Heart left ventricle (tissue), 16 donors: Measurements from ENCODE around the gene C1orf141. TPM values are rescaled to one million over a fixed set of nuclear protein-coding genes. Genes with fewer than 3 reads are reported as not detected.

Source experiments
- ATAC-seq, 4 donors: fragments of 200-7000 bp; cut with Tn5 transposase; one replicate each; pipeline ENCODE4 v1.9.1; 2020 to 2022; ENCODE audit warnings: moderate library complexity in 4 of 4, mild to moderate bottlenecking in 3 of 4, moderate number of reproducible peaks in 1 of 4
- DNase-seq, 5 donors: peaks; one replicate each; pipeline ENCODE4 v3.0.0-alpha.2; 2020
- H3K27ac ChIP-seq, 12 donors: fragments of 200-600 bp; sonication (generic) in 4 of 12; one replicate each; pipeline versions ENCODE4 v1.5.0 to v1.8.0; 2016 to 2022; ENCODE audit warnings: mild to moderate bottlenecking in 2 of 12
- H3K27me3 ChIP-seq, 9 donors: fragments of 200-600 bp; sonication (generic) in 2 of 9; one replicate each; pipeline versions ENCODE4 v1.5.1 to v1.8.0; 2016 to 2022; ENCODE audit warnings: mild to moderate bottlenecking in 3 of 9
- H3K36me3 ChIP-seq, 9 donors: fragments of 200-600 bp; sonication (generic) in 2 of 9; one replicate each; pipeline versions ENCODE4 v1.5.0 to v1.8.0; 2018 to 2022; ENCODE audit warnings: mild to moderate bottlenecking in 2 of 9
- H3K4me1 ChIP-seq, 12 donors: fragments of 200-600 bp; sonication (generic) in 4 of 12; one replicate each; pipeline versions ENCODE4 v1.5.0 to v1.8.0; 2016 to 2022; ENCODE audit warnings: mild to moderate bottlenecking in 3 of 12
- H3K4me3 ChIP-seq, 12 donors: fragments of 200-600 bp; sonication (generic) in 4 of 12; one replicate each; pipeline versions ENCODE4 v1.5.0 to v1.8.0; 2017 to 2022; ENCODE audit warnings: mild to moderate bottlenecking in 9 of 12, moderate library complexity in 4 of 12
- H3K9me3 ChIP-seq, 12 donors: fragments of 200-600 bp; sonication (generic) in 4 of 12; one replicate each; pipeline versions ENCODE4 v1.5.0 to v1.8.0; 2016 to 2022; ENCODE audit warnings: mild to moderate bottlenecking in 1 of 12
- CTCF ChIP-seq, 12 donors: fragments of 200-600 bp; sonication (generic) in 4 of 12; IDR thresholded peaks; one replicate each; pipeline versions ENCODE4 v1.5.0 to v1.8.0; 2018 to 2022; ENCODE audit warnings: antibody characterized with exemption in 12 of 12, mild to moderate bottlenecking in 5 of 12
- POLR2A ChIP-seq, 2 donors: fragments of 450-650 bp; IDR thresholded peaks; one replicate each; pipeline ENCODE4 v1.6.1; 2017; ENCODE audit warnings: antibody characterized with exemption in 2 of 2, mild to moderate bottlenecking in 2 of 2, moderate library complexity in 2 of 2
- WGBS, 4 donors: extraction: QIAGEN DNeasy Blood & Tissue Kit in 2 of 4; methylation state at CpG; one replicate each; pipeline versions ENCODE4 v1.1.5 to v1.1.7; 2013 to 2018; 5-methylcytosine and 5-hydroxymethylcytosine counted together
- intact Hi-C, 10 donors: fragments of 100-400 bp; cut with DNase I; formaldehyde crosslinking; loops; one replicate each; pipeline versions ENCODE4 v1.11.1 to v1.14.2; 2022
- polyA plus RNA-seq, 2 donors: library from polyadenylated mRNA; stranded (reverse); fragments of 200-250 nt; gene quantifications; one replicate each; pipeline ENCODE4 v1.2.3, GENCODE V29; 2013
- total RNA-seq, 9 donors: library from RNA; depleted of rRNA in 2 of 9; stranded (reverse); fragments of >200 nt in 2 of 9; fragmentation: NEBNext Ultra II Directional in 3 of 9; extraction: Animal tissue kit (Norgen Biotek cat#: 25700) in 3 of 9; gene quantifications; one replicate each; pipeline versions ENCODE4 v1.1.0 to v1.2.4, GENCODE V29; 2016 to 2023
- donor health status: ischemic (EF 13 %, LVEDD 7.1; RV severe dilation, severe dysfunction).
- donor health status: healthy with polysubstance abuse.
- donor health status: DM: no; HTN: yes; CAD: no.
- donor health status: DM: no; HTN: no; CAD: no.
- donor health status: ischemic (EF 25% LVEDD 6.9; RV normal size, moderate dysfunction).
- donor health status: ischemic (EF 25% LVEDD 5.7; RV mildly dilated, moderate dysfunction).
- donor health status: healthy.
- donor health status: DM: yes; HTN: yes; CAD: no.
- donor health status: ischemic (EF 35%, LVEDD 5.7; RV mildly dilated, moderate dysfunction).
- donor health status: nonischemic (EF 11% LVEDD 7.7; RV severe dilation, severe dysfunction).
- donor health status: DM: yes; HTN: yes; CAD: no.
- donor health status: PGD.
- donor health status: ischemic (EF 29% LVEDD 5.4; RV normal size, mild dysfunction).
- donor health status: nonischemic (EF 23%, LVEDD 6.1; RV moderate dilation, normal function).

Gene C1orf141
- total and polyA plus RNA-seq, 11 donors: not detected

DNA sequence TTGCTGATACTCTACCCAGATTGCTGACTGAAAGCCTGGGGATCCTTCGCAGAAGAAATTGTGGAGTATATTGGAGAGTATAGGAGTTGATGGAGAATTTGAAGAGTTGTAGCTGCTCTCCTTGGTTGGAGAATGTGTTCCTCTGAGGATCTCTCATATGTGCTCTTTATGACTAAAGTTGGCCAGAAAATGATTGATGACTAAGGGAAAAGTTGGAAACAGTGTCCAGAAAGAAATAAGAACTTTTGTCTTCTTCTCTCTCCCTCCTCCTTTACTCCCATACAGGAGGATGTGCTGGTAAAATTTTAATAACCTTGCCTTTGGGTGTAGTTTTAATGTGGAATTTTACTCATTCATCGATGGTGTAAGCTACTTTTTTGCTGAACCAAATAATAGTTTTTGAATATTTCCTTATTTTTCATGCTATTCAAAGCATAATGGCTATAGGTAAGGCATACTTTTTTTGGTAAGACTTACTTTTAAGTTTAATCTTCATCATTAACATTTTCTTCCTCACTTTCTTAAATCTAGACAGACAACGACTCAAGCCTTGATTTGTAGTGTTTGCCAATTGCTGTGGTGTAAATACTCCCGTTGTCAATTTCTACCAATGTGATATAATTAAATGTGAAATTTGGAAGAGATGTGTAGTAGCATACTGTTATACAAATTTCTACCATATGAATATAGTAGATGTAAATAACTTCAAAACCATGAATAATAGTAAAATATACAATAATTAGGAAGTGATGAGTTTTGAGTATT is 13.7 kb downstream of the C1orf141 start:
- H3K4me3 ChIP-seq: no peak overlapping the region
- no peaks in the 10 kb centered on the region for H3K27me3 ChIP-seq
- no peak overlapping the region for H3K27ac ChIP-seq
- H3K36me3 ChIP-seq: no peaks in the 10 kb centered on the region
- H3K9me3 ChIP-seq: peaks cover 0 to 12% (median 0%) of the 10 kb centered on the region in 12 donors
- ATAC-seq (no peak), DNase-seq (no peak)
- TF ChIP-seq POLR2A (IDR thresholded peaks at IDR 0.05) (no peak), CTCF (IDR thresholded peaks at IDR 0.05) (no peak)
- intact Hi-C loops: no loop called here
- no peaks in the 10 kb centered on the region for H3K4me1 ChIP-seq
- 74 to 88% (median 83%) methylated on average over 4 of the region's 4 CpGs for WGBS, 4 donors

GRCh38 chr1:67118646-67119045 is 16.1 kb downstream of the C1orf141 start:
- H3K4me1 ChIP-seq: no peaks in the 10 kb centered on the region
- ATAC-seq (no peak), DNase-seq (no peak)
- H3K27ac ChIP-seq: no peak overlapping the region
- WGBS, 4 donors: 29 to 47% (median 43%) methylated on average over 3 of the region's 3 CpGs
- no peaks in the 10 kb centered on the region for H3K27me3 ChIP-seq
- no peak overlapping the region for H3K4me3 ChIP-seq
- intact Hi-C loops: no loop called here
- H3K36me3 ChIP-seq: no peaks in the 10 kb centered on the region
- no peak for TF ChIP-seq CTCF (IDR thresholded peaks at IDR 0.05)
- no peak for TF ChIP-seq POLR2A (IDR thresholded peaks at IDR 0.05)
- H3K9me3 ChIP-seq: peaks cover 0 to 25% (median 2%) of the 10 kb centered on the region in 12 donors

DNA sequence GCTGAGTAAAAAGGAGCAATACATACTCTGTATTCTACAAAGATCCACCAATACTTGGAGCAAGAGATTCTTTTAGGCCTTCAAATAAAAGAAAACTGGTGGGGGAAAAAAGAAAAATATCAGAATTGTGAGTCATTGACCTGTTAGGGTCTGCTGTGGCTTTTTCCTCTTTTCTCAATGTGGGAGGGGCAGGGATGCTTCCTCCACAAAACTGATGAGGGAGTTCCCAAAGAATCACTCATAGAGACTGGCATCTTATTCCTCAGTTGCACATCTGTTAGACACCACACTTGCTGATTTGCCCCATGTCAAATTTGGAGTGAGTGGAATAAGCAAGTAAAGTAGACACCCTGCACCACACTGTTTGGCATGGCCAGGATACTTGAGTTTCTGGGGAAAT is 16.6 kb downstream of the C1orf141 start:
- intact Hi-C loops: no loop called here
- peaks cover 0 to 27% (median 2%) of the 10 kb centered on the region in 12 donors for H3K9me3 ChIP-seq
- DNase-seq (no peak), ATAC-seq (no peak)
- H3K36me3 ChIP-seq: no peaks in the 10 kb centered on the region
- no peak overlapping the region for H3K27ac ChIP-seq
- no peaks in the 10 kb centered on the region for H3K4me1 ChIP-seq
- TF ChIP-seq CTCF (IDR thresholded peaks at IDR 0.05) (no peak), POLR2A (IDR thresholded peaks at IDR 0.05) (no peak)
- no peaks in the 10 kb centered on the region for H3K27me3 ChIP-seq
- no peak overlapping the region for H3K4me3 ChIP-seq

- 42 to 47% (median 43%) methylated on average over 2 of the region's 2 CpGs for WGBS, 4 donors
- intact Hi-C loops: no loop called here
These were observed 20.6 kb downstream of the C1orf141 start for GRCh38 chr1:67114162-67114561.

More at GRCh38 chr1:67114162-67114561, 20.6 kb downstream of the C1orf141 start:
- no peak for ATAC-seq
- no peaks in the 10 kb centered on the region for H3K4me1 ChIP-seq
- no peaks in the 10 kb centered on the region for H3K27me3 ChIP-seq
- TF ChIP-seq POLR2A (IDR thresholded peaks at IDR 0.05) (no peak), CTCF (IDR thresholded peaks at IDR 0.05) (no peak)
- no peak overlapping the region for H3K4me3 ChIP-seq
- H3K9me3 ChIP-seq: peaks cover 0 to 15% (median 2%) of the 10 kb centered on the region in 12 donors
- no peaks in the 10 kb centered on the region for H3K36me3 ChIP-seq
- no peak overlapping the region for H3K27ac ChIP-seq
- DNase-seq: no peak
